ENCODE data around the gene OAF.

Gene OAF

GRCh38 chr11:120184371-120184945 lies 26.4 kb upstream of the OAF start:
- peak; percentile 1 for DNase-seq

GRCh38 chr11:120184946-120185705 lies 25.7 kb upstream of the OAF start:
- peak; percentile 13 for DNase-seq

DNA sequence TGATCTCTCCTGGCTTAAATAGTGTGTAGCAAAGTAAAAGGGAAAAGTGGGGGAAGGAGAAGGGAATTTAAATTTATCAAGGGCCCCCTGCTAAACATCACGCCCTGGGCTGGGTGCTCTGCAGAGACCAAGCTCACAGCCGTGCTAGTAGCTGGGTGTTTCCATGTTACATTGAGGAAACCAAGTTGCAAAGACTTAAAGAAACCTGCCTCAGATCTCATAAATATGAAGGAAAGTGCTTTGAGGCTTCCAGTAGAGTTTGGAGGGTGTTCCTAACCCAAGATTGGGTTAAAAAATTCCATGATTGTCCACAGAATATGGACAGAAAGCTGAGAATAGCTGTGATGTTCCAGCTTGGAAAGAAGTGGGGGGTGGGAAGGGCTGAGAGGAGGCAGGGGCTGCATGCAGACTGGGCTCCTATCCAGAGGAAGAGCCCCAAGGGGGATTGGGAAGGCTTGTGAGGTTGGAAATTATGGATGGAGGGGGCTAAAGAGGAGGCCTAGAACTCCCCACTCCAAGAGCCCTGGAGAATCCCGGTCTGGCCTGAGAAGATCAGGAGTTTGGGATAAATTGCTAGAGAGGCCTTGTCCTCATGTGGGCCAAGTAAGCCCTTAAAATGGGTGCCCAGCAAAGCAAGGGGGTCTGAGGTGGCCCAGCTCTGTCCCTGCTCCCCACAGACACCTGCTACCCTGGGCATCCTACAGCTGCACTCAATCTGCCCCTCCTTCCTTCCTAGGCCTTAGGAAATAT lies 25.0 kb upstream of the OAF start:
- DNase-seq, result peak; percentile 1

- DNase-seq, result no peak
Observed at GRCh38 chr11:120186456-120186773, 24.4 kb upstream of the OAF start.

DNA sequence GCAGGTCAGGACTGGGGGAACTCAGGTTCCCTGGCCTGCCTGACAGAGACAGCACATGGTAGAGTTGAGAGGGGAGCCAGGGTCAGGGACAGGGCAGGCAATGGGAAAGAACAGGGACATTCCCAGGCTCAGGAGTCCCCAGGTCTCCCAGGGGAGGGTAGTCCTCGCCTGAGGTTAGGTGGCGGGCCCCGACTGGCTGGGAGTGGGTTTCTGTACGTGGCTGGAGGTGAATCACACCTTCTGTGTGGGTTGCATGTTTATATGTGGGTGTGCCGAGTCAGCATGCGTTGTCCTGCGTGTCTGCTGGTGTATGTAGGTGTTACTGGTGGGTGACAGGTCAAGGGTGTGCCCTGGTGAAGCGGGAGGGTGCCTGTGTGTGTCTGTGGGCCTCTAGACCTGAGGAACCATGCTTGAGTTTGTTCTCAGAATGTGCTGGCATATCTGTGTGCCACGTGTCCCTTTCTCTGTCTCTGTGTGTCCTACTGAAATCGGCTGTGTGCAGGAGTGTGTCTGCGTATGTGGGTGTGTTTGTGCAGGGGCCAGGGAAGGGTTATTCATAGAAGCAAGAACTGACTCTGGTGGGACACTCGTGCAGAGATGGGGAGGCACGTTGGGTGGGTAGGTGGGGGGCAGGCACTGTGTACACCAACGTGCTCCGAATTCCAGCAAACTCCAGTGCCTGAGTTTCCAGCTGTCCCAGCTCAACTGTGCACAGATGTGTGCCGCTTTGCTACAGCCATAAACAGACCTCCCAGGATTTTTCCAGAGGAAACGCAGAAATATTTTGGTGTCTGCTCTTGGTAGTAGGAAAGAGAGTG lies 23.8 kb upstream of the OAF start:
- DNase-seq, result peak; percentile 26

DNA sequence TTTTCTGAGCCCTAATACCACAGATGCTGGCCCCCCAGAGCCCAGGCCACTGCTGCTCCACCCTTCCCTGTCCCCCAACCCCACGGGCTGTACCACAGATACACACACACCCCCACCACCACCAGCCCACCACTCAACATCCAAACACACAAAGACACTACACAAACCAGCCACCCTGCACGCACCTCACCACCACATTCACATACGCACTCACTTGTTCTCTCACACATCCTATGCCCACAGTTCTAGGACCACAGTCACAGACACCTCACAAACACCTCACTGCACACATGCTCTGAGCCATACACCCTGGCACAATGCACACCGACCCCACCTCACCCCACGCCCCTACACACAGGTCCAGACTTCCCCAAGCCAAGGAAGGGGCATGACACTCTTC lies 22.5 kb upstream of the OAF start:
- DNase-seq, result no peak

DNA sequence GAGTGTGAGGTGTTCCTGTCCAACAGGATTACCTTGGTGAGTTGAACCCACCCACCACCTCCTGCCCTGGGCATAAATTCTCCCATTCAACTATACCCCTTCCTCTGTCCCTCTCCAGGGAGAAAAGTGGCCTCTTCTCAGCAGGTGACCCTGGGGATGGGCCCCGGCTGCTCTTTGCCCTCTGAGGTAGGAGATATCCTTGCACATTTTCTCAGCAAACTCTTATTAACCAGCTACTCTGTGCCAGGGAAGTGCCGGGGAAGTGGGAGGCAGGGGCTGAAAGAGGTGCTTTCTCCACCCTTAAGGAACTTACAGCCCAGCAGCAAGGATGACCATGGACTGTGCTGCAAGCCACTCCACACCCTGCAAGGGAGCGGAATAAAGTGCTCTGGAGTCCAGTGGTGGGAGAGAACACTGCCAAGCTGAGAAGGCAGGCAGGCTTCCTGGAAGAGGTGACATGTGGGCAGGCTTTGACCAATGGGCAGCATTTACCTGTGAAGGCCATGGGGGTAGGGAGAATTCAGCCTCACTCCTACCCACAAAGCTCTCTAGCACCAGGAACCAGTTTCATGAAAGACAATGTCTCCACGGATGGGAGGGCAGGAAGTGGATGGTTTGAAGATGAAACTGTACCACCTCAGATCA lies 21.9 kb upstream of the OAF start:
- DNase-seq, result no peak

DNA sequence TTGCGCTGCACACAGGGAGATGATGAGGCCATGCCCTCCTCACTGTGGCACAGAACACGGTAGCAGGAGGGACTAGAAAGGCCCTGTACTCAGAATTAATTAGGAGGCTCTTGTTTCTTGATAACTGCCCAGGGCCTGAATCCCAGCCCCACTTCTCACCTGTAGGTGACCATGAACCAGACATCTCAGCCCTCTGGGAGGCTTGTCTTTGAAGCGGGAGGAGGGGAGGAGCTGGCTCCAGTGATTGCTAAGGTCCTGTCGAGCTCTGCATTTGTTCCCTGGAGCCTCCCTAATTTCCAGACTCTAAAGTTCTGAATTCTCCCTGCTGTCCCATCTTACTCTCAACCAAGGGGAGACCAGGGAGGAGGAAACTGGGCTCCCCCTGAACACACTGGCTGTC lies 19.8 kb upstream of the OAF start:
- DNase-seq, result no peak

DNA sequence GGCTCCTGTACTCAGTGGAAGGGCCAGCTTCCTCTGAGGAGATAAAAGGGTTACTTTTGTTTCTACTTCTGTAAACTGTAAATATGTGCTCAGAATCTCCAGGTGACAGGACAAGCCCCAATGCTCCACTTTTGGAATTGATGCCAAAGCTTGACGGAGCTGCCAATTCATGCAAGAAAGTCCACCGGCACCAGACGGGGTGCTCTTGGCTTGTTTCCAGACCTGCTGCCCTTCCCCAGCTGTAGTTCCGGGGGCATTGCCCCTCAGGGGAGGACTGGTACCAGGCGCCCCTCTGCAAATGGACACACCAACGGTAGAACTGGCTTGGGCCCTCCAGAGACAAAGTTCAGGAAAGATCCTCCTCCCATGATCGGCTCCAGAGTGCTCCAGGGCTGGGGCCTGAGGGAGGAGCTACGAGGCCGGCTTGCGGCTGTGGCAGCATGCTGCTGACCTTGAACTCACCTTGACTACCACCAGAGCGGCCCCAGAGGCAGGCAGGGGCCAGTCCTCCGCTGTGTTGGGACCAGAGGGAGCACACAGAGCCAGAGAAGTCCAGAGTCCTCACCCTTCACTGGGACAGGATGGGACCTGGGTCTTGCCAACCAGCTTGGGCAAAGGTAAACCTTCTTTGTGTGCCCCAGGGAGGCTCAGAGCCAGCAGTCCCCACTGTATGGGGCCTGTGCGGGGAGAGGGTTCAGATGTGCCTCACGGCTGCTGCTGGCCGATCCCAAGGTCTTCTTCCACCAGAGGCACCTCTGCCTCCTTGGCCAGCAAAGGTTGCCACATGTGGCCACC lies 17.8 kb upstream of the OAF start:
- DNase-seq, result no peak

GRCh38 chr11:120194166-120194565 lies 16.7 kb upstream of the OAF start:
- no peak for DNase-seq

GRCh38 chr11:120195601-120196320 lies 15.1 kb upstream of the OAF start:
- no peak for DNase-seq

- no peak for DNase-seq
Observed at GRCh38 chr11:120196826-120197225, 14.0 kb upstream of the OAF start.

GRCh38 chr11:120197251-120197891 lies 13.5 kb upstream of the OAF start:
- no peak for DNase-seq

DNA sequence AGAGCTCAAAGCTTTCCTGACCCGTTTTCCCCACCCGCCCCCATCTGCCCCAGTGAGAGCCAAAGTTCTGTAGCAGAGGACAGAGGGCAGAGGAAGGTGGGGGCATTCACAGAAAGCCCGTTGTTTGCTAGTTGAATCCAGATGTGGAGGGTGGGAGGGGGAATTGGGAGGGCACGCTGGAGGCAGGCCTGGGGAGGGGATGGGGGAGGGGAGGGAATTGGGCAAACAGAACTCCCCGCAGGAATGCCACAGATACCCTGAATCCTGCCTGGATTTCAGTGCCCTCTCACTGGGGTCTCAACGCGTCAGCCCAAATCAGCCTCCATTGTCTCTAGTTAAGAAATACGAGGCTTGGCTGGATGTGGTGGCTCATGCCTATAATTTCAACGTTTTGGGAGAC lies 12.9 kb upstream of the OAF start:
- DNase-seq, result no peak

- DNase-seq, result no peak
Observed at GRCh38 chr11:120198403-120198786, 12.4 kb upstream of the OAF start.

GRCh38 chr11:120198787-120199469 lies 11.9 kb upstream of the OAF start:
- no peak for DNase-seq

DNA sequence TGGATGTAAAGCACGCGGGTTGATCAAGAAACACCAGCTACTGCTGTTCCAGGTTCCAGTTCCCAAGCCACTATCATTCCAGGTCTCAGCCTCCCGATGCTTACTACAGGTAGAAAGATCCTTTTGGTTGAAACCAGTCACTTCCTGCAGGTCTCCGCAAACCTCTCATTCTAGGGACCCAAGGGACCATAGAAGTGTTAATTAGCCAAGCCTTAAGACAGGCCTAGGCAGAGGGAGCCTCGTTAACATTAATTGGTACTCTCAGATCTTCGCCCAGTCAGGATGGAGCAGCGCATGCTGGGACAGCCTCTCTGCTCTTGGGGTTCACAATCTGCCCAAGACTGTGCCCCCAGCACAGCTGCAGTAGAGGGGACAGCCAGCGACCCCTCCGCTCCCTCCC lies 11.2 kb upstream of the OAF start:
- DNase-seq, result no peak

DNA sequence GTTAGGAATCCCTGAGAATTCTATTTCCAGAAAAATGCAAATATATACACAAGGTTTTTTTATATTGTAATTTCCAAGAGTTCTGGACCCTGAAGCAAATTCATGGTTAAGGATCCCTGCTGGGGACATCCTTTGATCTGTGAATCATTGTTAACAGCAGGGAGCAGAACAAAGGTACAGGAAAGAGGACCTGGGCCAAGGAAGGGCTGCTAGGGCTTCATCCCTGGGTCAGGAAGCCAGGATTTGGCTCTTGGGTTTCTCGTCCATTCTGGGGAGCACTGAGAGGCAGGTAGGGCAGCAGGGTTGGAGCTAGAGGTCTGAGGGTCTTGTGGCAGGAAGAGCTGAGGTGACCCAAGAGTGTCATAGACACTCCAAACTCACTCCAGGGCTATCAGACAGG lies 10.2 kb upstream of the OAF start:
- no peak for DNase-seq

- no peak for DNase-seq
Observed at GRCh38 chr11:120201653-120202052, 9.2 kb upstream of the OAF start.

DNA sequence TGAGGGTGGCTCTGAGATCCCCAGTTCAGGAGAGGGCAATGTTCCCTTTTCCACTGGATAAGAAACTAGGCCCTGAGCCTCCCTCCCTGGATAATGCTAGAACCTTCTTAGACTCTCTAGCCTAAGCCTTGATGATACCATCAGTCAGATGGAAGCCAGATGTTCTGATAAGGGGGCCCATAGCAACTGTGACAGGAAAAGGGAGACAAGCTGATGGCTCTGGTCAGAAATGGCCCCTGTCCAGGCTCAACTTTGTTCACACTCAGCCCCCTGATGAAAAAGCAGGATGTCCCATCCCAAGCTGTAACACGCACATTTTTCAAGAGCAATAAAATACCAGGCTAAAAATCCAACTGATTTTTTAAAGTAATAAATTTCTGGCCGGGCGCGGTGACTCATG lies 7.2 kb upstream of the OAF start:
- no peak for DNase-seq

All from activated CD4-positive, CD25-positive, alpha-beta regulatory T cell treated with anti-CD3 and anti-CD28 coated beads, Interleukin-2, amount 50 U/mL, for 72 hours (primary cell).